Breast epithelium (tissue), 4 donors: Measurements from ENCODE around the gene CNOT1. TPM values are rescaled to one million over a fixed set of nuclear protein-coding genes. Genes with fewer than 3 reads are reported as not detected.
"Not testable (repeated sequence)": the region's sequence is repeated elsewhere in the genome, so short reads cannot be mapped to it uniquely, and the experiment has no call there.

Source experiments
- DNase-seq, 2 donors: peaks; one replicate each; pipeline ENCODE4 v3.0.0-alpha.2; 2019; ENCODE audit warnings: low spot score in 2 of 2
- H3K27ac ChIP-seq, 2 donors: fragments of 200-600 bp; sonication (generic) in 1 of 2; one replicate each; pipeline ENCODE4 v1.5.1; 2016 to 2019; ENCODE audit warnings: mild to moderate bottlenecking in 1 of 2
- H3K27me3 ChIP-seq, 2 donors: fragments of 200-600 bp; sonication (generic) in 1 of 2; one replicate each; pipeline versions ENCODE4 v1.5.1 to v1.6.0; 2017 to 2019; ENCODE audit warnings: control low read depth in 1 of 2, mild to moderate bottlenecking in 1 of 2
- H3K36me3 ChIP-seq: fragments of 200-600 bp; one replicate; pipeline ENCODE4 v1.5.1; 2019
- H3K4me1 ChIP-seq, 2 donors: fragments of 200-600 bp; sonication (generic); one replicate each; pipeline ENCODE4 v1.5.1; 2016 to 2019; ENCODE audit warnings: control low read depth in 1 of 2
- H3K4me3 ChIP-seq, 3 donors: fragments of 200-600 bp; sonication (generic); 1 replicate in 2 of 3; 2 replicates in 1 of 3; pipeline ENCODE4 v1.5.1; 2016 to 2019; ENCODE audit warnings: mild to moderate bottlenecking in 3 of 3, moderate library complexity in 2 of 3
- H3K9me3 ChIP-seq, 2 donors: fragments of 200-600 bp; sonication (generic) in 1 of 2; one replicate each; pipeline ENCODE4 v1.5.1; 2016 to 2019; ENCODE audit warnings: control low read depth in 1 of 2
- CTCF ChIP-seq, 3 donors: fragments of 450-650 bp; IDR thresholded peaks; one replicate each; pipeline ENCODE4 v1.5.1; 2016 to 2017; ENCODE audit warnings: antibody characterized with exemption in 3 of 3, mild to moderate bottlenecking in 3 of 3, moderate library complexity in 3 of 3
- POLR2A ChIP-seq: fragments of 450-650 bp; IDR thresholded peaks from one replicate; pipeline ENCODE4 v1.6.1; 2016; ENCODE audit warnings: antibody characterized with exemption, mild to moderate bottlenecking, moderate library complexity
- POLR2AphosphoS5 ChIP-seq, 3 donors: sonication (generic); formaldehyde crosslinking; IDR thresholded peaks; one replicate each; pipeline ENCODE4 v1.6.1; 2017; ENCODE audit warnings: antibody characterized with exemption in 3 of 3
- intact Hi-C: fragments of 100-400 bp; cut with DNase I; formaldehyde crosslinking; loops from one replicate; pipeline ENCODE4 v1.15.1; 2023; ENCODE audit warnings: low total_unique reads
- total RNA-seq, 3 donors: library from RNA; depleted of rRNA; stranded (reverse); fragments of >200 nt; gene quantifications; one replicate each; pipeline ENCODE4 v1.1.0, GENCODE V29; 2016

CNOT1 gene
- total RNA-seq, 3 donors from 2014 or later, result 106 to 140 (median 117) TPM

GRCh38 chr16:58494981-58495520 is 134.6 kb downstream of the CNOT1 start:
- H3K36me3 ChIP-seq, result no peaks in the 10 kb centered on the region
- intact Hi-C loops, result no loop called here
- peak overlapping the region in 1 of 3 donors; percentile 31 for H3K4me3 ChIP-seq
- DNase-seq, result peak; percentile 49 to 68
- H3K4me1 ChIP-seq, result no peaks in the 10 kb centered on the region
- no peak for TF ChIP-seq POLR2AphosphoS5 (IDR thresholded peaks at IDR 0.05)
- peak in 1 of 3 donors; percentile 25 for TF ChIP-seq CTCF (IDR thresholded peaks at IDR 0.05)
- no peaks in the 10 kb centered on the region for H3K9me3 ChIP-seq
- no peaks in the 10 kb centered on the region for H3K27me3 ChIP-seq
- H3K27ac ChIP-seq, result peak overlapping the region in 1 of 2 donors; percentile 79

- TF ChIP-seq POLR2A (no peak), POLR2AphosphoS5 (IDR thresholded peaks at IDR 0.05) (no peak), CTCF (IDR thresholded peaks at IDR 0.05) (no peak)
- intact Hi-C loops, result no loop called here
Observed at GRCh38 chr16:58493756-58494431, 135.7 kb downstream of the CNOT1 start.

GRCh38 chr16:58492735-58493134 is 136.9 kb downstream of the CNOT1 start:
- intact Hi-C loops, result no loop called here
- Histone ChIP-seq H3K27ac (no peak overlapping the region), H3K4me3 (no peak overlapping the region), H3K4me1 (no peaks in the 10 kb centered on the region), H3K9me3 (no peaks in the 10 kb centered on the region), H3K36me3 (no peaks in the 10 kb centered on the region), H3K27me3 (no peaks in the 10 kb centered on the region)
- no peak for DNase-seq
- no peak for TF ChIP-seq POLR2A
- no peak for TF ChIP-seq CTCF (IDR thresholded peaks at IDR 0.05)
- no peak for TF ChIP-seq POLR2AphosphoS5 (IDR thresholded peaks at IDR 0.05)

More at GRCh38 chr16:58493756-58494431, 135.7 kb downstream of the CNOT1 start:
- DNase-seq, result no peak
- Histone ChIP-seq H3K4me1 (no peaks in the 10 kb centered on the region), H3K4me3 (no peak overlapping the region), H3K9me3 (no peaks in the 10 kb centered on the region), H3K27me3 (no peaks in the 10 kb centered on the region), H3K27ac (no peak overlapping the region), H3K36me3 (no peaks in the 10 kb centered on the region)

- no peak overlapping the region for H3K27ac ChIP-seq
- no peaks in the 10 kb centered on the region for H3K27me3 ChIP-seq
- no peak for DNase-seq
- no peaks in the 10 kb centered on the region for H3K4me1 ChIP-seq
- no peaks in the 10 kb centered on the region for H3K9me3 ChIP-seq
- H3K36me3 ChIP-seq, result no peaks in the 10 kb centered on the region
- TF ChIP-seq POLR2A, result no peak
- TF ChIP-seq CTCF (IDR thresholded peaks at IDR 0.05), result no peak
- no peak for TF ChIP-seq POLR2AphosphoS5 (IDR thresholded peaks at IDR 0.05)
- H3K4me3 ChIP-seq, result no peak overlapping the region
- intact Hi-C loops, result no loop called here
Observed at GRCh38 chr16:58492066-58492465, 137.6 kb downstream of the CNOT1 start.

GRCh38 chr16:58490539-58490938 is 139.1 kb downstream of the CNOT1 start:
- DNase-seq, result not testable (repeated sequence)

More at GRCh38 chr16:58490539-58490938, 139.1 kb downstream of the CNOT1 start:
- H3K4me3 ChIP-seq, H3K27ac ChIP-seq, H3K27me3 ChIP-seq, H3K36me3 ChIP-seq, H3K9me3 ChIP-seq, intact Hi-C loops, H3K4me1 ChIP-seq: not testable (repeated sequence)
